ENCODE measurements around the gene ZDHHC3.

Gene ZDHHC3

GRCh38 chr3:44926172-44926571 is 49.8 kb downstream of the ZDHHC3 start:
- no peak for DNase-seq

DNA sequence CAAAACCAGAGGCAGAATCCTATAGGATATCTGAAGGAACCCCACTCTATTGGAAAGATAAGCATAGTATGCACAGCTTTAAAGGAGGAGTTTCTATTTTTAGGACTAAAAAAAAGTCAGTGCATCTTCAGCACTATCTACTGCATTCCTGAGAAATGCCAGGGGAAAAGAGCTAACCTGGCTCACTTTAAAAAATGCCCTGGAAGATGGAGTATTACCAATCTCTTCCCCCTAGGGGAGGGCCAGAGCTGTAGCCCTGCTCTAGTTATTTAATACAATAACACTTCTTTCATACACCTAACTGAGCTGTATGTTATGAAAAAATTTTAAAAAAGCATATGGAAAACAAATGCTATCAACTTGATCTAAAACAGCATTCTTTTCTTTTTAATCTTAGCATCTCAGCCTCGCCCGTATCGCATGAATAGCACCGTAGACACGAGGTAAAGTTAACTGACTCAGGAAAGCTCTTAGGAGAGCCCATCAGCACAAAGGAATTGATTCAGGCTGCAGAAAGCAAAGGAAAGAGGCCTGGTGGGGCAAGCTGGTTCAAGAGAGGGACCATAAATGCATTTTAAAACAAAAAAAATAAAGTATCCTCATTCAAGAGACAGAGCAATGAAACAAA is 51.4 kb downstream of the ZDHHC3 start:
- no peak for DNase-seq

GRCh38 chr3:44923632-44924456 is 52.1 kb downstream of the ZDHHC3 start:
- no peak for DNase-seq

GRCh38 chr3:44920081-44920480 is 55.9 kb downstream of the ZDHHC3 start:
- DNase-seq = no peak

- no peak for DNase-seq
These were observed 57.4 kb downstream of the ZDHHC3 start for GRCh38 chr3:44918581-44918980.

DNA sequence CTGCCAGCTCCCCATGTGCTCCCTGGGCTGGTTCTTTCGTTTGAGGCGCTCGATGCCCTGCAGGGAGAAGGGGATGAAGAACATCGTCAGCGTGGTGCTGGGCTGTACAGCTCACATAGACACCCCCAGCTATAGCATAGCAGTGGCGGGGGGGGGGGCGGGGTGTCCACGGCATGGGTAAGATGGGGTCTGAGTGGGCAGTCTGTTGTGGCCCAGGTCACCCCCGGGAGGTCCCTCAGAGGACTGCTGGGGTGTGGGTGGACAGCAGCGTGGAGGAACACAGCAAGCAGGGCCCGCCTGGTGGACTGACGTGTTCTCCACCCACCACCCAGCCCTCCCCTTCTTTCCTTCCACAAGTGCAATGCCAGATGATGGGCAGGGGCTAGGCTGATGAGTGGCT is 57.9 kb downstream of the ZDHHC3 start:
- no peak for DNase-seq

GRCh38 chr3:44915702-44916438 is 60.1 kb downstream of the ZDHHC3 start:
- DNase-seq = no peak

GRCh38 chr3:44914936-44915335 is 61.0 kb downstream of the ZDHHC3 start:
- DNase-seq = no peak

DNA sequence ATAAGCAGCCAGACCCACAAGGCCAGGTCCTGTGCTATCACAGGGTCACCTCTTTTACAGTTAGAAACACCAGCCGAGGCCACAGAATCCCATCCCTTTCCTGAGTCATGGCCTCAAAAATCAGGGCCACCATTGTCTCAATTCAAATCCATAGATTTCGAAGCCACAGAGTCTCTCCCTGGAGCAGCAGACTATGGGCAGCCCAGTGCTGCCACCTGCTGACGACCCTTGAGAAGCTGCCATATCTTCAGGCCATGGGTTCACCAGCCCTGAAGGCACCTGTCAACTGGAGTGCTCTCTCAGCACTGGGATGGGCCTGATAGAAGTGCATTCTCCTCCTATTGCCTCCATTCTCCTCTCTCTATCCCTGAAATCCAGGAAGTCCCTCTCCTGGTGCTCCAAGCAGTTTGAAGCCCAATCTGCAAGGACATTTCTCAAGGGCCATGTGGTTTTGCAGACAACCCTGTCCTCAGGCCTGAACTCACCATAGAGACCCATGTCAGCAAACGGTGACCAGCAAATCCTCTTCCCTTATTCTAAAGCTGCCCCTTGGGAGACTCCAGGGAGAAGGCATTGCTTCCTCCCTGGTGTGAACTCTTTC is 62.0 kb downstream of the ZDHHC3 start:
- peak; percentile 85 for DNase-seq

- no peak for DNase-seq
These were observed 65.3 kb downstream of the ZDHHC3 start for GRCh38 chr3:44910693-44911092.

GRCh38 chr3:44909063-44909462 is 66.9 kb downstream of the ZDHHC3 start:
- DNase-seq = no peak

GRCh38 chr3:44907612-44908011 is 68.4 kb downstream of the ZDHHC3 start:
- peak; percentile 38 for DNase-seq

- no peak for DNase-seq
These were observed 69.0 kb downstream of the ZDHHC3 start for GRCh38 chr3:44906997-44907396.

- no peak for DNase-seq
These were observed 70.4 kb downstream of the ZDHHC3 start for GRCh38 chr3:44905446-44906157.

- no peak for DNase-seq
These were observed 72.2 kb downstream of the ZDHHC3 start for GRCh38 chr3:44903751-44904150.

GRCh38 chr3:44903314-44903713 is 72.7 kb downstream of the ZDHHC3 start:
- DNase-seq = no peak

DNA sequence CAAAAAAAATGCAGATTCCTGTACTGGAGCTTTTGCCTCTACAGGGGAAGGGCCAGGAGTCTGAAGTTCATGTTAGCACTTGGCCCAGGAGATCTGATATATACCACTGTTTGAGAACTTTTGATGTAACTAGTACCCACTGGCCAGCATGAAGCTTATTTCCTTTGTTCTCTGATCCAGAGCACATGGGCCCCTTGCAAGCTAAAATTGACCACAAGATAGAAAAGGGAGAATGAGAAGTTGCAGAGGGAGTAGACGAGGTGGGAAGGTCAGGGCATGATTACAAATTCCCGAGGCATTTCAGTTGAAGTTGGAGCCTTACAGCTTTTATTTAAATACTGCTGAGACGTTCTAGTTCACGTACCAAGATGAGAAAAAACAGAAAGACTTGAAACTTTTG is 73.3 kb downstream of the ZDHHC3 start:
- no peak for DNase-seq

GRCh38 chr3:44899683-44900367 is 76.1 kb downstream of the ZDHHC3 start:
- DNase-seq = no peak

DNA sequence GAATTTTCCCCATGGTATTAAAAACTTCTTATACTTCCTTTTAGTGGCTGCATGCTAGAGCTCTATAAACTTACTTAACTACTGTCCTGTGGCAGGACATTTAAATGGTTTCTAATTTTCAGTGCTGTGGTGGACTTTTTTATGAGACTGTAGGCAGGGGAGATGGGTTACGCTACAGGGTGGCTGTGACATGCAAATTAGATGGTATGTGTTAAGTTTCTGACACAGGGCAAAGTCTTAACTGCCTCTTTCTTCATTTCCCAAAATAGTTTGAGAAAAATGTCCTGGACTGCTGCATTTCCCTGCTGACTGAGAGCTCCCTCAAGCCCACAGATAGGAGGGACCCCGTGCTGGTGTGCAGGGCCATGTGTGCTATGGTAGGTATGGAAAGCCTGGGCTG is 79.5 kb downstream of the ZDHHC3 start:
- no peak for DNase-seq

DNA sequence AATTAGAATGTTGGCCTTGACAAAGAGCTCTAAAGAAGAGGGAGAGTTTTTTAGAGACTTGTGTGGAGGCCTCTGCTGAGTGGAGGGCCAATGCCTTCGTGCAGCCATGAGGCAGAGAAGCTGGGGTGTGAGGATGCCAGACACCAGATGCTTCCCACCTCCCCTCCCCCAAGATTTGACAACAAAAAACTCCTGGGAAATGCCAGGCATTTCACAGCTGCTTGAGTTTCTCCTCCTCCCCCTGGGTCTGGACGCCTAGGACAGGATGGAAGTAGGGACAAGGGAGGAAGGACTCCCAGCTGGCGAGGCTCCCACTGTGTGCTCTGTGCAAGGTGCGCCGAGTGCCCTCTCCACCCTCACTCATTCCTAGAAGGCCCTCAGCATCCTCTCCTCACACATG is 81.5 kb downstream of the ZDHHC3 start:
- DNase-seq = no peak

GRCh38 chr3:44893097-44893496 is 82.9 kb downstream of the ZDHHC3 start:
- DNase-seq = no peak

GRCh38 chr3:44892689-44893088 is 83.3 kb downstream of the ZDHHC3 start:
- DNase-seq = no peak
